ENCODE measurements around the gene TMBIM1.

DNA sequence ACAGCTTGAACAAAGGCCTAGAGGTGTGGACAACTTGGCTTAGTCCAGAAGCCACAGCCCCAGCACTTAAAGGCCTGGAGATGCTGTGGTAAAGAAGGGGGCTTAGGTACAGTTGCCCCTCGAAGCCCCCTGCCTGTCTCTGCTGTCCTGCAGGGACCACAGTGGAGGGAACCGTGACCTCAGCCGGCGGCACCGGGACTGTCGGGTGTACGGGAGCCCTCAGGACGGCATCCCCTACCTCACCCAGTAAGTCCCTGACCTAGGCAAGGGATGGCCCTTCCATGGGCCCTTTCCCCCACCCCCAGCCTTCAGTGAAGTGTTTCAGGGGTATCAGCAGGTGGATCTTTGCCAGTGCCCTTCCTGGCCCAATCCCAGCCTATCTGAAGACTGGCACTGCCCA, 49.1 kb upstream of the TMBIM1 start:
- TF ChIP-seq, protein P1, sequence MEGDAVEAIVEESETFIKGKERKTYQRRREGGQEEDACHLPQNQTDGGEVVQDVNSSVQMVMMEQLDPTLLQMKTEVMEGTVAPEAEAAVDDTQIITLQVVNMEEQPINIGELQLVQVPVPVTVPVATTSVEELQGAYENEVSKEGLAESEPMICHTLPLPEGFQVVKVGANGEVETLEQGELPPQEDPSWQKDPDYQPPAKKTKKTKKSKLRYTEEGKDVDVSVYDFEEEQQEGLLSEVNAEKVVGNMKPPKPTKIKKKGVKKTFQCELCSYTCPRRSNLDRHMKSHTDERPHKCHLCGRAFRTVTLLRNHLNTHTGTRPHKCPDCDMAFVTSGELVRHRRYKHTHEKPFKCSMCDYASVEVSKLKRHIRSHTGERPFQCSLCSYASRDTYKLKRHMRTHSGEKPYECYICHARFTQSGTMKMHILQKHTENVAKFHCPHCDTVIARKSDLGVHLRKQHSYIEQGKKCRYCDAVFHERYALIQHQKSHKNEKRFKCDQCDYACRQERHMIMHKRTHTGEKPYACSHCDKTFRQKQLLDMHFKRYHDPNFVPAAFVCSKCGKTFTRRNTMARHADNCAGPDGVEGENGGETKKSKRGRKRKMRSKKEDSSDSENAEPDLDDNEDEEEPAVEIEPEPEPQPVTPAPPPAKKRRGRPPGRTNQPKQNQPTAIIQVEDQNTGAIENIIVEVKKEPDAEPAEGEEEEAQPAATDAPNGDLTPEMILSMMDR (IDR thresholded peaks at IDR 0.05) = no peak
- TF ChIP-seq, protein P2, sequence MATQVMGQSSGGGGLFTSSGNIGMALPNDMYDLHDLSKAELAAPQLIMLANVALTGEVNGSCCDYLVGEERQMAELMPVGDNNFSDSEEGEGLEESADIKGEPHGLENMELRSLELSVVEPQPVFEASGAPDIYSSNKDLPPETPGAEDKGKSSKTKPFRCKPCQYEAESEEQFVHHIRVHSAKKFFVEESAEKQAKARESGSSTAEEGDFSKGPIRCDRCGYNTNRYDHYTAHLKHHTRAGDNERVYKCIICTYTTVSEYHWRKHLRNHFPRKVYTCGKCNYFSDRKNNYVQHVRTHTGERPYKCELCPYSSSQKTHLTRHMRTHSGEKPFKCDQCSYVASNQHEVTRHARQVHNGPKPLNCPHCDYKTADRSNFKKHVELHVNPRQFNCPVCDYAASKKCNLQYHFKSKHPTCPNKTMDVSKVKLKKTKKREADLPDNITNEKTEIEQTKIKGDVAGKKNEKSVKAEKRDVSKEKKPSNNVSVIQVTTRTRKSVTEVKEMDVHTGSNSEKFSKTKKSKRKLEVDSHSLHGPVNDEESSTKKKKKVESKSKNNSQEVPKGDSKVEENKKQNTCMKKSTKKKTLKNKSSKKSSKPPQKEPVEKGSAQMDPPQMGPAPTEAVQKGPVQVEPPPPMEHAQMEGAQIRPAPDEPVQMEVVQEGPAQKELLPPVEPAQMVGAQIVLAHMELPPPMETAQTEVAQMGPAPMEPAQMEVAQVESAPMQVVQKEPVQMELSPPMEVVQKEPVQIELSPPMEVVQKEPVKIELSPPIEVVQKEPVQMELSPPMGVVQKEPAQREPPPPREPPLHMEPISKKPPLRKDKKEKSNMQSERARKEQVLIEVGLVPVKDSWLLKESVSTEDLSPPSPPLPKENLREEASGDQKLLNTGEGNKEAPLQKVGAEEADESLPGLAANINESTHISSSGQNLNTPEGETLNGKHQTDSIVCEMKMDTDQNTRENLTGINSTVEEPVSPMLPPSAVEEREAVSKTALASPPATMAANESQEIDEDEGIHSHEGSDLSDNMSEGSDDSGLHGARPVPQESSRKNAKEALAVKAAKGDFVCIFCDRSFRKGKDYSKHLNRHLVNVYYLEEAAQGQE (IDR thresholded peaks at IDR 0.05; ENCODE audit: insufficient read depth in 1 of 2, low read depth in 2 of 2, low read length in 1 of 2) = no peak
